NB4 (cell line): ENCODE data around the gene MEF2C.

ENCODE experiments used
- DNase-seq: peaks from one replicate; pipeline ENCODE4 v3.0.0; 2010; ENCODE audit warnings: low read depth
- H3K4me3 ChIP-seq: one replicate; pipeline ENCODE4 v1.5.1; 2011; ENCODE audit warnings: mild to moderate bottlenecking, low read depth, low read length, moderate library complexity
- CTCF ChIP-seq: IDR thresholded peaks from one replicate; pipeline ENCODE4 v1.5.1; 2012; ENCODE audit warnings: low read depth, low read length
- MAX ChIP-seq: IDR thresholded peaks from 2 replicates; pipeline ENCODE4 v1.6.1; 2011; ENCODE audit warnings: low read depth, low read length
- MYC ChIP-seq: IDR thresholded peaks from 2 replicates; pipeline ENCODE4 v1.6.1; 2011; ENCODE audit warnings: low read depth, low read length
- POLR2A ChIP-seq: IDR thresholded peaks from 2 replicates; pipeline ENCODE4 v1.6.1; 2011; ENCODE audit warnings: mild to moderate bottlenecking; ENCODE audit not compliant: insufficient read length; ENCODE audit errors: extremely low read depth

Gene MEF2C

GRCh38 chr5:88677376-88677895, 205.5 kb downstream of the MEF2C start:
- no peak for TF ChIP-seq MAX
- no peak for TF ChIP-seq POLR2A
- TF ChIP-seq MYC: no peak
- no peak for TF ChIP-seq CTCF
- peak overlapping the region; percentile 56 for H3K4me3 ChIP-seq
- no peak for DNase-seq

DNA sequence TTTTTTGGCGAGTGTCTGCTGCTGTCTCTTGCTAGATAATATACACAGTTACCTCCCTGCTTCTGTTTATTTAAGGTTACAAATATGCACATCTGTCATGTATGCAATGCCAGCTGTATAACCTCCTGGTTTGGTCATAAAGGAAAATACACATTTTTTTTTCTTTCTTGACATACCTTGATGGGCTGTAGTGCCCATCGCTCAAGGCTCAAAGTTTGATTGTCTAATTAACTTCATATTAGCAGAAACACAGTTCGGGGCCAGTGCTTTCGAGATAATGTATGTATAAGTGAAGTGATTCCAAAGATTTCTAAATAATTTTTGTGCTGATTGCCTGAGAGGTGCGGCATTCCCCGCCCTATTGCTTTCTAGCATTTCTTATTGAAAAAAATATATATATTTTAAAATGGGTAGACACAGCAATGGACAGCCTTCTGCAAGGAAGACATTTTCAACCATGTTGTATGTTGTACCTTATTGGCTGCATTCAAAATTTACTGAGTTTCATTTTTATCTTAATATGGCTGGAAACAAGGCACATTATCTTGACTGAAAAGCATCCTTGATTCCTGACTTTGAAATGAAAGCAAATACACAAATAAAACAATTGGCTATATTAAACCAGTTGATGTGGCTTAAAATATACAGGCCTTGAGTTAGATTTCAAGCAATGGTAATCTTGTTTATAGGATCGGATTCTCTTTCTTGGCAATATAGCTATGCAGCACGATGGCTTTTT, 206.2 kb downstream of the MEF2C start:
- peak overlapping the region; percentile 56 for H3K4me3 ChIP-seq
- no peak for DNase-seq
- no peak for TF ChIP-seq CTCF
- TF ChIP-seq POLR2A: no peak
- no peak for TF ChIP-seq MYC
- TF ChIP-seq MAX: no peak

- DNase-seq: peak; percentile 93
- TF ChIP-seq CTCF: no peak
- TF ChIP-seq MYC: peak; percentile 71
- 0 out of 2 replicates have a peak, but pooled peaks have one; percentile 8 for TF ChIP-seq MAX
- peak; percentile 54 for TF ChIP-seq POLR2A
- H3K4me3 ChIP-seq: peak overlapping the region; percentile 85
These were observed 207.0 kb downstream of the MEF2C start for GRCh38 chr5:88675708-88676636.

- H3K4me3 ChIP-seq: peak overlapping the region; percentile 85
- TF ChIP-seq MYC (no peak), CTCF (no peak), MAX (no peak), POLR2A (no peak)
- DNase-seq: no peak
These were observed 207.7 kb downstream of the MEF2C start for GRCh38 chr5:88675168-88675707.

GRCh38 chr5:88674356-88675167, 208.4 kb downstream of the MEF2C start:
- DNase-seq: peak; percentile 91
- H3K4me3 ChIP-seq: peak overlapping the region; percentile 85
- no peak for TF ChIP-seq CTCF
- peak; percentile 42; the same call in 1 of the 2 replicates for TF ChIP-seq MAX
- TF ChIP-seq POLR2A: peak; percentile 64
- peak; percentile 45 for TF ChIP-seq MYC
